Muscle layer of duodenum (tissue), 2 donors: ENCODE measurements around the gene SFTPB.
A peak's percentile ranks its signal among the peaks of the same experiment; 100 is the strongest.

Source experiments
- H3K27ac ChIP-seq: one replicate; pipeline ENCODE4 v1.7.0; 2013; ENCODE audit warnings: mild to moderate bottlenecking, low read length
- H3K27me3 ChIP-seq: one replicate; pipeline ENCODE4 v1.7.0; 2013; ENCODE audit warnings: low read depth, mild to moderate bottlenecking, control low read depth, low read length
- H3K36me3 ChIP-seq, 2 donors: one replicate each; pipeline ENCODE4 v1.7.0; 2013; ENCODE audit warnings: low read length in 2 of 2, control low read depth in 1 of 2, mild to moderate bottlenecking in 1 of 2; ENCODE audit not compliant: insufficient read depth in 2 of 2, control insufficient read depth in 1 of 2
- H3K4me1 ChIP-seq, 2 donors: one replicate each; pipeline ENCODE4 v1.7.0; 2013; ENCODE audit warnings: low read length in 2 of 2, mild to moderate bottlenecking in 2 of 2, control low read depth in 1 of 2, moderate library complexity in 1 of 2; ENCODE audit not compliant: insufficient read depth in 2 of 2, control insufficient read depth in 1 of 2
- H3K4me3 ChIP-seq, 2 donors: one replicate each; pipeline ENCODE4 v1.7.0; 2013; ENCODE audit warnings: low read length in 2 of 2, low read depth in 1 of 2, mild to moderate bottlenecking in 1 of 2
- H3K9me3 ChIP-seq, 2 donors: one replicate each; pipeline ENCODE4 v1.7.0; 2013; ENCODE audit warnings: low read length in 2 of 2, control low read depth in 1 of 2, mild to moderate bottlenecking in 1 of 2; ENCODE audit not compliant: control insufficient read depth in 1 of 2
- donor health status: healthy.

Gene SFTPB

GRCh38 chr2:85709401-85709811, 41.4 kb upstream of the SFTPB start:
- no peak overlapping the region for H3K4me3 ChIP-seq
- H3K27me3 ChIP-seq = no peaks in the 10 kb centered on the region
- H3K27ac ChIP-seq = no peak overlapping the region
- H3K9me3 ChIP-seq = no peaks in the 10 kb centered on the region
- no peaks in the 10 kb centered on the region for H3K36me3 ChIP-seq
- H3K4me1 ChIP-seq = peaks cover 0 to 11% of the 10 kb centered on the region in 2 donors

GRCh38 chr2:85708641-85709040, 40.6 kb upstream of the SFTPB start:
- Histone ChIP-seq H3K27ac (no peak overlapping the region), H3K4me3 (no peak overlapping the region), H3K4me1 (peaks cover 0 to 11% of the 10 kb centered on the region in 2 donors), H3K9me3 (no peaks in the 10 kb centered on the region), H3K36me3 (no peaks in the 10 kb centered on the region), H3K27me3 (no peaks in the 10 kb centered on the region)

DNA sequence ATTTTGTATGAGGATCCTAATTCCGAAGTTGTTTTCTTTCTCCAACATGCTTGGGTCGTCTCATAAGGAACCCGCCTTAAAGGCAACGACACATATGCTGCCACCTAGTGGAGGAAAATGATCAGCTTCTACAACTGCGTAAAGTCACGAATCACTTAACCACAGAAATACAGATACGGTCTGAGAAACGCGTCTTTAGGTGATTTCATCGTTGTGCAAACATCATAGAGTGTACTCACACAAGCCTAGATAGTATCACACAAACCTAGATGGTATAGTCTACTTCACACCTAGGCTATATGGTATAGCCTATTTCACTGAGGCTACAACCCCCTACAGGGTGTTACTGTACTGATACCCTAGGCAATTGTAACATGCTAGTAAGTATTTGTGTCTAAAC, 39.3 kb upstream of the SFTPB start:
- Histone ChIP-seq H3K9me3 (no peaks in the 10 kb centered on the region), H3K36me3 (no peaks in the 10 kb centered on the region), H3K27me3 (no peaks in the 10 kb centered on the region), H3K4me1 (peaks cover 0 to 7% of the 10 kb centered on the region in 2 donors), H3K27ac (no peak overlapping the region), H3K4me3 (no peak overlapping the region)

DNA sequence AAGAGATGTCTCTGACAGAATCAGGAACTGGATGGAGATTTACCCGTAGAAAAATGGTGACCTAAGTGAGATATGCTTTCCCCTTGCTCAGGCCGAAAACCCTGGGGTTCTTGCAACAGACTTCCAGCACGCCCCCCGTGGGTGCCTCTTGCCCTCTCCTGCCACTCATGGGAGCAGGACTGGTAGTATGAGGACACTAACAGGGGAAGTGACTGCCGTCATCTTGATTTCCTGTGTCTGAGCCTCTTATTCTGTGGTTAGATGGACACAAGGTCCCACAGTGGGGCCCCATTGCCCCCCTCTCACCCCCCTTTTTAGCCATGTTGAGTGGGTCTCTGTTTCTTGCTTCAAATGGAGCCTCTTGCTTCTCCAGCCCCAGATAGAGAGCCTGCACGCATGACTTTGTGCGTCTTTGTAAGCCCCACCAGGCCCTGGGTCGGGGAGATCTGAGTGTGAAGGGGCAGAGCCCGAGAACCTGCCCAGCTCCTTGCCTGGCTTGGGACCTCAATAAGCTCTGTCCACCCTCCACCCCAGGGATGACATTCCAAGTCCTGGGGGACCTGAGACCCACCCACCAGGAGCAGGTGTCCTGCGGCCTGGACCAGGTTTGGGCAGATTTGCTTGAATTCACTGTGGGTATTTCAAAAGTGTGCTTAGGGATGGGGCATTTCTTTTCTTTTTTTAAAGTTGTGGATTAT, 38.7 kb upstream of the SFTPB start:
- Histone ChIP-seq H3K36me3 (no peaks in the 10 kb centered on the region), H3K9me3 (no peaks in the 10 kb centered on the region), H3K4me3 (no peak overlapping the region), H3K27ac (no peak overlapping the region), H3K27me3 (no peaks in the 10 kb centered on the region), H3K4me1 (peaks cover 0 to 7% of the 10 kb centered on the region in 2 donors)

GRCh38 chr2:85706063-85706462, 38.1 kb upstream of the SFTPB start:
- Histone ChIP-seq H3K27ac (no peak overlapping the region), H3K36me3 (no peaks in the 10 kb centered on the region), H3K4me3 (no peak overlapping the region), H3K4me1 (peaks cover 0 to 7% of the 10 kb centered on the region in 2 donors), H3K9me3 (no peaks in the 10 kb centered on the region), H3K27me3 (no peaks in the 10 kb centered on the region)

DNA sequence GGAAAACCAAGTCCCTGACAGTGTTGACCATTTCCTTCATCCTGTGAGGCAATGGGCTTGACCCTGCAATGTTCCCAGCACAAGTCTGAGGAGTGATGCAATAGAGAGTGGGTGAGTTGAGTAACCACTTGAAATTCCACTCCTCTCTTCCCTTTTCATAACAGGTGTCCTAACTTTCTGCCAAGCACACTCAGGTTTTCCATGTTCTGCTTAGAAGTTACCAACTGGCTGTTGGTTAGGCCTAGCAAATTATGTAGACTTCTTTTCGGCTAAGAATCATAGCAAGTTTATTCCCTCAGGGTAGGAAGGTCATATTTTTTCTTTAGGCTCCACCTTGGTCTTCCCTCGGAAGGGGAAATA, 37.7 kb upstream of the SFTPB start:
- Histone ChIP-seq H3K36me3 (no peaks in the 10 kb centered on the region), H3K4me1 (peaks cover 0 to 7% of the 10 kb centered on the region in 2 donors), H3K27ac (peak overlapping the region; percentile 28), H3K9me3 (no peaks in the 10 kb centered on the region), H3K27me3 (no peaks in the 10 kb centered on the region), H3K4me3 (no peak overlapping the region)

GRCh38 chr2:85704800-85705679, 37.0 kb upstream of the SFTPB start:
- Histone ChIP-seq H3K4me1 (peaks cover 0 to 7% of the 10 kb centered on the region in 2 donors), H3K27ac (peak overlapping the region; percentile 28), H3K9me3 (no peaks in the 10 kb centered on the region), H3K4me3 (no peak overlapping the region), H3K36me3 (no peaks in the 10 kb centered on the region), H3K27me3 (no peaks in the 10 kb centered on the region)

- H3K4me3 ChIP-seq = no peak overlapping the region
- no peak overlapping the region for H3K27ac ChIP-seq
- peaks cover 0 to 7% of the 10 kb centered on the region in 2 donors for H3K4me1 ChIP-seq
- no peaks in the 10 kb centered on the region for H3K27me3 ChIP-seq
- no peaks in the 10 kb centered on the region for H3K9me3 ChIP-seq
- no peaks in the 10 kb centered on the region for H3K36me3 ChIP-seq
These were observed 36.0 kb upstream of the SFTPB start for GRCh38 chr2:85704038-85704437.

- Histone ChIP-seq H3K27ac (no peak overlapping the region), H3K4me3 (no peak overlapping the region), H3K4me1 (peaks cover 0 to 7% of the 10 kb centered on the region in 2 donors), H3K27me3 (no peaks in the 10 kb centered on the region), H3K36me3 (no peaks in the 10 kb centered on the region), H3K9me3 (no peaks in the 10 kb centered on the region)
These were observed 35.3 kb upstream of the SFTPB start for GRCh38 chr2:85703329-85703728.

- H3K27ac ChIP-seq = no peak overlapping the region
- no peaks in the 10 kb centered on the region for H3K36me3 ChIP-seq
- H3K4me3 ChIP-seq = no peak overlapping the region
- no peaks in the 10 kb centered on the region for H3K27me3 ChIP-seq
- no peaks in the 10 kb centered on the region for H3K9me3 ChIP-seq
- peaks cover 0 to 7% of the 10 kb centered on the region in 2 donors for H3K4me1 ChIP-seq
These were observed 34.8 kb upstream of the SFTPB start for GRCh38 chr2:85702800-85703199.

- Histone ChIP-seq H3K9me3 (no peaks in the 10 kb centered on the region), H3K4me1 (peaks cover 0 to 7% of the 10 kb centered on the region in 2 donors), H3K27ac (no peak overlapping the region)
These were observed 34.2 kb upstream of the SFTPB start for GRCh38 chr2:85702172-85702571.

More at GRCh38 chr2:85702172-85702571, 34.2 kb upstream of the SFTPB start:
- Histone ChIP-seq H3K27me3 (no peaks in the 10 kb centered on the region), H3K36me3 (no peaks in the 10 kb centered on the region), H3K4me3 (no peak overlapping the region)
